GM13976 (cell line): ENCODE measurements around the gene LAIR2.

ENCODE experiments used
- DNase-seq: peaks from one replicate; pipeline ENCODE4 v3.0.0; 2012; ENCODE audit warnings: low spot score
- in situ Hi-C: fragments of 300-500 bp; cut with MboI; formaldehyde crosslinking; loops from one replicate; pipeline ENCODE4 v1.12.0; 2022; ENCODE audit warnings: low sequenced_read_pairs, mixed read lengths, inconsistent platforms; ENCODE audit not compliant: unreplicated experiment
- TF ChIP-seq, protein P1 (sequence below): IDR thresholded peaks from 2 replicates; pipeline ENCODE4 v1.5.1; 2012; ENCODE audit warnings: borderline replicate concordance, mild to moderate bottlenecking; ENCODE audit not compliant: insufficient read depth; ENCODE audit errors: extremely low read depth, missing control alignments, control extremely low read depth

The LAIR2 gene

GRCh38 chr19:54502518-54503048 is at the start of gene LAIR2:
LAIR2 (plus strand) TSS chr19:54502831; CDS start chr19:54502919, 88 bp downstream.
- TF ChIP-seq, protein P1, sequence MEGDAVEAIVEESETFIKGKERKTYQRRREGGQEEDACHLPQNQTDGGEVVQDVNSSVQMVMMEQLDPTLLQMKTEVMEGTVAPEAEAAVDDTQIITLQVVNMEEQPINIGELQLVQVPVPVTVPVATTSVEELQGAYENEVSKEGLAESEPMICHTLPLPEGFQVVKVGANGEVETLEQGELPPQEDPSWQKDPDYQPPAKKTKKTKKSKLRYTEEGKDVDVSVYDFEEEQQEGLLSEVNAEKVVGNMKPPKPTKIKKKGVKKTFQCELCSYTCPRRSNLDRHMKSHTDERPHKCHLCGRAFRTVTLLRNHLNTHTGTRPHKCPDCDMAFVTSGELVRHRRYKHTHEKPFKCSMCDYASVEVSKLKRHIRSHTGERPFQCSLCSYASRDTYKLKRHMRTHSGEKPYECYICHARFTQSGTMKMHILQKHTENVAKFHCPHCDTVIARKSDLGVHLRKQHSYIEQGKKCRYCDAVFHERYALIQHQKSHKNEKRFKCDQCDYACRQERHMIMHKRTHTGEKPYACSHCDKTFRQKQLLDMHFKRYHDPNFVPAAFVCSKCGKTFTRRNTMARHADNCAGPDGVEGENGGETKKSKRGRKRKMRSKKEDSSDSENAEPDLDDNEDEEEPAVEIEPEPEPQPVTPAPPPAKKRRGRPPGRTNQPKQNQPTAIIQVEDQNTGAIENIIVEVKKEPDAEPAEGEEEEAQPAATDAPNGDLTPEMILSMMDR, result no peak
- no peak for DNase-seq
- in situ Hi-C loops, result no loop called here

GRCh38 chr19:54453921-54454780 is 48.5 kb upstream of the LAIR2 start:
- no peak for DNase-seq
- in situ Hi-C loops, result no loop called here
- TF ChIP-seq, protein P1, result no peak

DNA sequence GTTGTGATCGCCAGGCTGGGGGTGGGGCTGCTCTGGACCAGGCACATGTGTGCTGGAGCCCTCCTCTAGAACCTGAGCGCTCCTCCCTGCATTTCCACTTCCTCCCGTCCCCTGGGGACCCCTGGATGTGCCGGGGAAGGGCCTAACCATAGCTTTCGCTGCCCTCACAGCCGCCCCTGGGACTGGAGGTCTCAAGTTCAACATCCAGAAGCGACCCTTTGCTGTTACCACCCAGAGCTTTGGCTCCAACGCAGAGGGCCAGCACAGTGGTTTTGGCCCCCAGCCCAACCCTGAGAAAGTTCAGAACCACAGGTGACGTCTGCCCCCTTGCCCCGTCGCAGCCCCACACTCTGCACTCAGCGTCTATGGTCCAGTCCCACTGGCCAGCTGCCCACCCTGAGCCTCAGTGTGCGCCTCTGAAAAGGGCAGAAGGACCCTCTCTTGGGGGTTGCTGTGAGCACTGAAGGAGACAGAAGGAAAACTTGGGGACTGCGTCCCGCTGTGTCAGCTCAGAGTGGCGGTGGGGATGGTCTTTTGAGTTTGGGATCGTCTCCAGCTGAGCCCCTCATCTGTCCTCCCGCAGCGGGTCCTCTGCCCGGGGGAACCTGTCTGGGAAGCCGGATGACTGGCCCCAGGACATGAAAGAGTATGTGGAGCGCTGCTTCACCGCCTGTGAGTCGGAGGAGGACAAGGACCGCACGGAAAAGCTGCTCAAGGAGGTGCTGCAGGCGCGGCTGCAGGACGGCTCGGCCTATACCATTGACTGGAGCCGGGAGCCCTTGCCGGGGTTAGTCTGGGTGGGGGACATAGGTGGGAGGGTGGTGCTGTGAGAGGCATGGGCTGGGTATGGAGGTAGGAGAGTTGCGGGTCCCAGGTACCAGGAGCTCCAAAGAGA is 47.6 kb upstream of the LAIR2 start:
- TF ChIP-seq, protein P1, result no peak

GRCh38 chr19:54455786-54456422 is 46.7 kb upstream of the LAIR2 start:
- no peak for DNase-seq
- TF ChIP-seq, protein P1, result no peak
- in situ Hi-C loops, result no loop called here

More for the DNA sequence above, 47.6 kb upstream of the LAIR2 start:
- DNase-seq, result no peak
- in situ Hi-C loops, result no loop called here

DNA sequence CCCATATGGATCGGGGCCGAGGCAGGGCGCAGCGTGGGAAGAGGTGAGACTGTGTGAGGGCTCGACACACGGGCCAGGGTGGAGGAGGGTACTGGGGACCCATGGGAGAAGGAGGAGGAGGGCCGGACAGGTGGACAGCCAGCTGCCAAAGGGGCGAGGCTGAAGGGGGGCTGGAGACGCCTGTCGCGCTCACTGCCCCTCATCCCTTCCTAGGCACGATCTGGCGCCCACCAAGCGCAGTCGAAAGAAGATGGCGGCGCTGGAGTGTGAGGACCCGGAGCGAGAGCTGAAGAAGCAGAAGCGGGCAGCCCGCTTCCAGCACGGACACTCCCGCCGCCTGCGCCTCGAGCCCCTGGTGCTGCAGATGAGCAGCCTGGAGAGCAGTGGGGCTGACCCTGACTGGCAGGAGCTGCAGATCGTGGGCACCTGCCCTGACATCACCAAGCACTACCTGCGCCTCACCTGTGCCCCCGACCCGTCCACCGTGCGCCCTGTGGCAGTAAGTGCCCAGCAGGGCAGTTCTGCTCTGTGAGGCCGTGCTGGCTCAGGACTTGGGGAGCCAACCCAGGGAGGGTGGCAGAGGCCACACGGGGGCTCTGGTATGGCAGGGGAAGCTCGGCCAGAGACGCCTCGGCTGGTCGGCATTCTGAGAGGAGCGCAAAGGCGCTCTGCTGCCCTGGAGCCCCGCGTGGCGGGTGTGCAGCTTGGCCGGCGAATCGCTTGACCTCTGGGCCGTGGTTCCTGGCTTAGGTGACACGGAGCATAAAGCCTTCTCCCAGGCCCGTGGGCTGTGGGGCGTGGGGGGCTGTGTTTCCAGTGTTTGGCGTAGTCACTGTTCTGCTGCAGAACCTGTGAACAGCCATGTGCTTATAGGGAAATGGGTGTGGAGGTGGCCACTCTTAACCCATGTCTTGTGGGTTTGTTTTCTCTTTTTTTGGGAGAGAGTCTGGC is 45.9 kb upstream of the LAIR2 start:
- in situ Hi-C loops, result no loop called here
- TF ChIP-seq, protein P1, result no peak
- no peak for DNase-seq
